SU-DHL-6 (cell line): ENCODE measurements around the gene SERAC1.

Experiments
- H2AFZ ChIP-seq: fragments of 200-600 bp; sonication (generic); 2 replicates; pipeline ENCODE4 v1.6.1; 2014; ENCODE audit warnings: low read depth, mild to moderate bottlenecking, moderate library complexity, mixed read lengths, antibody characterized with exemption, low read length; ENCODE audit not compliant: severe bottlenecking
- H3F3A ChIP-seq: fragments of 200-600 bp; shearing (Covaris generic); 2 replicates; pipeline ENCODE4 v1.6.0; 2016; ENCODE audit warnings: antibody characterized with exemption, mild to moderate bottlenecking; ENCODE audit not compliant: insufficient read depth
- H3K27ac ChIP-seq: fragments of 200-600 bp; sonication (generic); 2 replicates; pipeline ENCODE4 v1.5.1; 2016; ENCODE audit warnings: low read depth, mild to moderate bottlenecking, low read length, moderate library complexity, mixed read lengths
- H3K27me3 ChIP-seq: fragments of 200-600 bp; sonication (generic), shearing (Covaris generic); 2 replicates; pipeline ENCODE4 v1.6.0; 2014; ENCODE audit warnings: mild to moderate bottlenecking, low read length
- H3K36me3 ChIP-seq: fragments of 200-600 bp; sonication (generic); 2 replicates; pipeline ENCODE4 v1.6.1; 2014; ENCODE audit warnings: mild to moderate bottlenecking, low read length, mixed read lengths
- H3K4me2 ChIP-seq: fragments of 300-600, 200-600 bp; shearing (Covaris generic), sonication (generic); 2 replicates; pipeline ENCODE4 v1.6.0; 2014; ENCODE audit warnings: low read length, low read depth, mild to moderate bottlenecking; ENCODE audit not compliant: poor library complexity, severe bottlenecking
- H3K4me3 ChIP-seq: fragments of 200-600 bp; sonication (generic); 2 replicates; pipeline ENCODE4 v1.5.1; 2014; ENCODE audit warnings: antibody characterized with exemption, low read length, mild to moderate bottlenecking, mixed read lengths; ENCODE audit not compliant: insufficient read depth, poor library complexity, severe bottlenecking
- H3K79me2 ChIP-seq: fragments of 200-600 bp; sonication (generic); 2 replicates; pipeline ENCODE4 v1.6.1; 2014; ENCODE audit warnings: mild to moderate bottlenecking, low read length, moderate library complexity; ENCODE audit not compliant: insufficient read depth
- H3K9ac ChIP-seq: fragments of 200-600 bp; sonication (generic); 2 replicates; pipeline ENCODE4 v1.7.0; 2014; ENCODE audit warnings: mild to moderate bottlenecking, low read length
- H3K9me2 ChIP-seq: fragments of 200-600 bp; sonication (generic); replicated peaks from 2 replicates; pipeline ENCODE4 v1.6.1; 2014; ENCODE audit warnings: low read length; ENCODE audit not compliant: insufficient read depth
- H3K9me3 ChIP-seq: fragments of 200-600 bp; sonication (generic); 2 replicates; pipeline ENCODE4 v1.6.1; 2014; ENCODE audit warnings: low read length, mixed read lengths; ENCODE audit not compliant: insufficient read depth
- H4K20me1 ChIP-seq: fragments of 200-600 bp; sonication (generic); 2 replicates; pipeline ENCODE4 v1.6.1; 2014; ENCODE audit warnings: low read depth, mild to moderate bottlenecking, antibody characterized with exemption, low read length, moderate library complexity, mixed read lengths
- CTCF ChIP-seq: fragments of 200-600 bp; sonication (generic); IDR thresholded peaks from one replicate; pipeline ENCODE4 v1.5.1; 2017; ENCODE audit warnings: antibody characterized with exemption, mild to moderate bottlenecking, low read length, moderate library complexity; ENCODE audit not compliant: insufficient read depth, poor library complexity, severe bottlenecking
- EZH2phosphoT487 ChIP-seq: fragments of 200-600 bp; sonication (generic), shearing (Covaris generic); conservative IDR thresholded peaks from 2 replicates; pipeline ENCODE4 v1.6.1; 2018; ENCODE audit warnings: mild to moderate bottlenecking, antibody characterized with exemption, low read length, moderate library complexity, mixed read lengths

SERAC1 gene

GRCh38 chr6:158165919-158166416 lies 2.1 kb downstream of the SERAC1 start:
- no peak overlapping the region for H3K27ac ChIP-seq
- H4K20me1 ChIP-seq: no peaks in the 10 kb centered on the region
- no peaks in the 10 kb centered on the region for H3K9me2 ChIP-seq
- TF ChIP-seq CTCF (no peak), EZH2phosphoT487 (no peak)
- H2AFZ ChIP-seq: no peak overlapping the region
- no peaks in the 10 kb centered on the region for H3K79me2 ChIP-seq
- no peaks in the 10 kb centered on the region for H3K27me3 ChIP-seq
- no peaks in the 10 kb centered on the region for H3K9me3 ChIP-seq
- peaks cover 8% of the 10 kb centered on the region; the same call in 1 of the 2 replicates for H3F3A ChIP-seq
- H3K4me3 ChIP-seq: no peak overlapping the region
- no peak overlapping the region for H3K4me2 ChIP-seq
- H3K36me3 ChIP-seq: no peaks in the 10 kb centered on the region
- H3K9ac ChIP-seq: no peak overlapping the region

- no peaks in the 10 kb centered on the region for H3K36me3 ChIP-seq
- no peaks in the 10 kb centered on the region for H3K9me3 ChIP-seq
- H3K9ac ChIP-seq: no peak overlapping the region
- H3K4me2 ChIP-seq: no peak overlapping the region
- TF ChIP-seq EZH2phosphoT487: no peak
- H3K9me2 ChIP-seq: no peaks in the 10 kb centered on the region
- H3K4me3 ChIP-seq: no peak overlapping the region
- no peak overlapping the region for H2AFZ ChIP-seq
- H3F3A ChIP-seq: no peaks in the 10 kb centered on the region
- H3K27ac ChIP-seq: no peak overlapping the region
- no peaks in the 10 kb centered on the region for H4K20me1 ChIP-seq
- no peaks in the 10 kb centered on the region for H3K27me3 ChIP-seq
- no peaks in the 10 kb centered on the region for H3K79me2 ChIP-seq
Measured at GRCh38 chr6:158164579-158165170, 3.4 kb downstream of the SERAC1 start.

- Histone ChIP-seq H3K9me3 (no peaks in the 10 kb centered on the region), H3K9me2 (no peaks in the 10 kb centered on the region), H4K20me1 (no peaks in the 10 kb centered on the region), H3K27me3 (no peaks in the 10 kb centered on the region), H3K36me3 (no peaks in the 10 kb centered on the region), H3F3A (no peaks in the 10 kb centered on the region), H2AFZ (no peak overlapping the region), H3K4me3 (no peak overlapping the region), H3K4me2 (no peak overlapping the region), H3K9ac (no peak overlapping the region), H3K79me2 (no peaks in the 10 kb centered on the region), H3K27ac (no peak overlapping the region)
- no peak for TF ChIP-seq EZH2phosphoT487
- no peak for TF ChIP-seq CTCF
Measured at GRCh38 chr6:158161566-158162254, 6.4 kb downstream of the SERAC1 start.
